ENCODE measurements around the gene CFAP157.

Gene CFAP157

GRCh38 chr9:127744398-127745110, 37.8 kb downstream of the CFAP157 start:
- H2AFZ ChIP-seq (ENCODE audit: low read depth), result no peak overlapping the region
- no peaks in the 10 kb centered on the region for H3K79me2 ChIP-seq (ENCODE audit: insufficient read depth, low read depth)
- H4K20me1 ChIP-seq (ENCODE audit: insufficient read depth), result no peaks in the 10 kb centered on the region
- no peak overlapping the region for H3K4me3 ChIP-seq (IDR thresholded peaks at IDR 0.05; ENCODE audit: insufficient read depth, low read depth, low read length)
- no peaks in the 10 kb centered on the region for H3K4me1 ChIP-seq (ENCODE audit: low read depth, poor library complexity, severe bottlenecking)
- no peak for TF ChIP-seq CTCF (conservative IDR thresholded peaks at IDR 0.05; ENCODE audit: low read depth, low read length)
- H3K4me2 ChIP-seq, result no peak overlapping the region
- H3K9ac ChIP-seq, result no peak overlapping the region
- H3K27ac ChIP-seq, result no peak overlapping the region
- no peaks in the 10 kb centered on the region for H3K36me3 ChIP-seq (ENCODE audit: insufficient read depth)
- no peaks in the 10 kb centered on the region for H3K27me3 ChIP-seq (ENCODE audit: insufficient read depth, low read depth)

- TF ChIP-seq CTCF (conservative IDR thresholded peaks at IDR 0.05; ENCODE audit: low read depth, low read length), result no peak
- H3K4me2 ChIP-seq, result no peak overlapping the region
- no peak overlapping the region for H2AFZ ChIP-seq (ENCODE audit: low read depth)
- H3K27ac ChIP-seq, result no peak overlapping the region
- H3K36me3 ChIP-seq (ENCODE audit: insufficient read depth), result no peaks in the 10 kb centered on the region
- no peak overlapping the region for H3K9ac ChIP-seq
- no peaks in the 10 kb centered on the region for H3K79me2 ChIP-seq (ENCODE audit: insufficient read depth, low read depth)
- no peak overlapping the region for H3K4me3 ChIP-seq (IDR thresholded peaks at IDR 0.05; ENCODE audit: insufficient read depth, low read depth, low read length)
- no peaks in the 10 kb centered on the region for H3K27me3 ChIP-seq (ENCODE audit: insufficient read depth, low read depth)
- H4K20me1 ChIP-seq (ENCODE audit: insufficient read depth), result no peaks in the 10 kb centered on the region
- H3K4me1 ChIP-seq (ENCODE audit: low read depth, poor library complexity, severe bottlenecking), result no peaks in the 10 kb centered on the region
Measured at GRCh38 chr9:127746959-127747569, 40.3 kb downstream of the CFAP157 start.

GRCh38 chr9:127749090-127749787, 42.5 kb downstream of the CFAP157 start:
- no peaks in the 10 kb centered on the region for H3K27me3 ChIP-seq (ENCODE audit: insufficient read depth, low read depth)
- H3K4me3 ChIP-seq (IDR thresholded peaks at IDR 0.05; ENCODE audit: insufficient read depth, low read depth, low read length), result no peak overlapping the region
- H3K27ac ChIP-seq, result no peak overlapping the region
- no peak for TF ChIP-seq CTCF (conservative IDR thresholded peaks at IDR 0.05; ENCODE audit: low read depth, low read length)
- H3K9ac ChIP-seq, result no peak overlapping the region
- no peaks in the 10 kb centered on the region for H3K4me1 ChIP-seq (ENCODE audit: low read depth, poor library complexity, severe bottlenecking)
- no peaks in the 10 kb centered on the region for H3K36me3 ChIP-seq (ENCODE audit: insufficient read depth)
- no peak overlapping the region for H2AFZ ChIP-seq (ENCODE audit: low read depth)
- no peaks in the 10 kb centered on the region for H3K79me2 ChIP-seq (ENCODE audit: insufficient read depth, low read depth)
- no peak overlapping the region for H3K4me2 ChIP-seq
- H4K20me1 ChIP-seq (ENCODE audit: insufficient read depth), result no peaks in the 10 kb centered on the region

- no peaks in the 10 kb centered on the region for H4K20me1 ChIP-seq (ENCODE audit: insufficient read depth)
- no peaks in the 10 kb centered on the region for H3K27me3 ChIP-seq (ENCODE audit: insufficient read depth, low read depth)
Measured at GRCh38 chr9:127751269-127752054, 44.7 kb downstream of the CFAP157 start.

More at GRCh38 chr9:127751269-127752054, 44.7 kb downstream of the CFAP157 start:
- Histone ChIP-seq H3K36me3 (ENCODE audit: insufficient read depth) (no peaks in the 10 kb centered on the region), H3K4me1 (ENCODE audit: low read depth, poor library complexity, severe bottlenecking) (no peaks in the 10 kb centered on the region), H3K9ac (no peak overlapping the region), H2AFZ (ENCODE audit: low read depth) (no peak overlapping the region), H3K27ac (no peak overlapping the region), H3K4me3 (IDR thresholded peaks at IDR 0.05; ENCODE audit: insufficient read depth, low read depth, low read length) (no peak overlapping the region), H3K4me2 (no peak overlapping the region), H3K79me2 (ENCODE audit: insufficient read depth, low read depth) (no peaks in the 10 kb centered on the region)
- TF ChIP-seq CTCF (conservative IDR thresholded peaks at IDR 0.05; ENCODE audit: low read depth, low read length), result no peak

Data from KMS-11 (cell line).